CD8-positive, alpha-beta memory T cell (primary cell): Measurements from ENCODE around the gene MAPK10. TPM values are rescaled to one million over a fixed set of nuclear protein-coding genes. Genes with fewer than 3 reads are reported as not detected.

ENCODE experiments used
- CTCF ChIA-PET: fragments of 350-600 bp; sonication (Branson Sonifier 250); formaldehyde crosslinking; loops from one replicate; lab custom pipeline; 2021; ENCODE audit warnings: antibody characterized with exemption; lab: Charles Lee
- POLR2A ChIA-PET: fragments of 350-600 bp; sonication (Branson Sonifier 250); formaldehyde crosslinking; loops from one replicate; lab custom pipeline; 2021; ENCODE audit warnings: antibody characterized with exemption; lab: Charles Lee
- DNase-seq, 5 donors: peaks; one replicate each; pipeline versions ENCODE4 v3.0.0 to v3.0.0-alpha.2; 2020 to 2022; ENCODE audit warnings: mixed read lengths in 1 of 5
- H3K27ac ChIP-seq: one replicate; pipeline ENCODE4 v1.7.0; 2013; ENCODE audit warnings: low read depth, mild to moderate bottlenecking, low read length, moderate library complexity
- H3K27me3 ChIP-seq: 2 replicates; pipeline ENCODE4 v1.7.0; 2013; ENCODE audit warnings: low read length, mild to moderate bottlenecking; ENCODE audit not compliant: insufficient read depth, poor library complexity, severe bottlenecking
- H3K36me3 ChIP-seq: 2 replicates; pipeline ENCODE4 v1.7.0; 2013; ENCODE audit warnings: mild to moderate bottlenecking, low read length, moderate library complexity; ENCODE audit not compliant: insufficient read depth
- H3K4me1 ChIP-seq: 2 replicates; pipeline ENCODE4 v1.7.0; 2013; ENCODE audit warnings: mild to moderate bottlenecking, low read length, moderate library complexity; ENCODE audit not compliant: insufficient read depth
- H3K4me3 ChIP-seq: 2 replicates; pipeline ENCODE4 v1.7.0; 2013; ENCODE audit warnings: mild to moderate bottlenecking, low read length
- H3K9me3 ChIP-seq: 2 replicates; pipeline ENCODE4 v1.7.0; 2013; ENCODE audit warnings: mild to moderate bottlenecking, low read length
- H3K27ac Mint-ChIP-seq, 8 donors: one replicate each; pipeline ENCODE4 v1.8.0; 2020 to 2021; ENCODE audit warnings: mixed read lengths in 8 of 8, mild to moderate bottlenecking in 6 of 8, inconsistent platforms in 3 of 8, moderate library complexity in 3 of 8
- H3K27me3 Mint-ChIP-seq, 2 donors: one replicate each; pipeline ENCODE4 v1.8.0; 2020 to 2021; ENCODE audit warnings: mixed read lengths in 2 of 2, mild to moderate bottlenecking in 1 of 2, moderate library complexity in 1 of 2
- H3K36me3 Mint-ChIP-seq, 3 donors: one replicate each; pipeline ENCODE4 v1.8.0; 2020 to 2021; ENCODE audit warnings: mixed read lengths in 3 of 3, inconsistent platforms in 1 of 3, mild to moderate bottlenecking in 1 of 3
- H3K4me1 Mint-ChIP-seq, 3 donors: one replicate each; pipeline ENCODE4 v1.8.0; 2020 to 2021; ENCODE audit warnings: mixed read lengths in 3 of 3, inconsistent platforms in 1 of 3, mild to moderate bottlenecking in 1 of 3
- H3K4me3 Mint-ChIP-seq, 7 donors: one replicate each; pipeline ENCODE4 v1.8.0; 2020 to 2021; ENCODE audit warnings: mixed read lengths in 7 of 7, mild to moderate bottlenecking in 6 of 7, moderate library complexity in 4 of 7, inconsistent platforms in 2 of 7
- H3K9me3 Mint-ChIP-seq, 5 donors: one replicate each; pipeline ENCODE4 v1.8.0; 2020 to 2022; ENCODE audit warnings: mixed read lengths in 5 of 5, mild to moderate bottlenecking in 3 of 5, moderate library complexity in 2 of 5, inconsistent platforms in 1 of 5
- polyA plus RNA-seq: library from polyadenylated mRNA; unstranded; fragments of 300-500 nt; fragmentation: Illumina TruSeq; gene quantifications from one replicate; pipeline ENCODE4 v1.2.3, GENCODE V29; 2021
- total RNA-seq, 2 experiments: library from RNA; stranded (reverse); gene quantifications; one replicate each; pipeline ENCODE4 v1.2.3, GENCODE V29; 2021

Gene MAPK10
- total and polyA plus RNA-seq, 3 experiments from 2014 or later, result not detected

DNA sequence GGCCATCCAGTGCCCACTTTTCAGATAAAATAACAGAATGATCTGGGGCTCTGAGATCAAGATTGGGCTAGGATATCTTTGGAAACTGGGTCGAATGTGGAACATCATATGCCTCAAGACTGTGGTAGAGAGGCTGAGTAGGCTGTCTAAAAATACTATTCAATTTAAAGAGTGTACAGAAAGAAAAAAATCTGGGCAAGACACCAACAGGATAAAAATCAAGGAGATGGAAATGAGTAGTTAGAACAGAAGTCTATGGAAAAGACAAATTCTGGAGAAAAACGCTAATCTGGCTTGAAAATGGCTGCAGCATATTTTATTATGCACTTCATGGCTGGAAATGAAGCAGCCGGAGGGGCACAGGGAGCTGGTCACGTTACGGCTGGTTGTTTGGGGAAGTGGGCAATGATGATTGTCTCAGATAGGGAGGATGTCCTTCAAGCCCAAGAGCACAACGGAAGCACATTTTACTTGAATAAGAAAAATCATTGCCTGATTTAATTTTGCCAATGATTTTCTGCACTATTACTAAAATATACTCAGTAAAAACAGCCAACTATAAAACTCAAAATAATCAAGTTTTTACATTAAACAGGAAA is 27.1 kb upstream of the MAPK10 start:
- Mint-ChIP-seq H3K4me3 (no peak overlapping the region), H3K9me3 (peaks cover 0 to 7% (median 0%) of the 10 kb centered on the region in 5 donors), H3K27ac (no peak overlapping the region), H3K4me1 (no peaks in the 10 kb centered on the region), H3K27me3 (no peaks in the 10 kb centered on the region), H3K36me3 (no peaks in the 10 kb centered on the region)
- Histone ChIP-seq H3K4me3 (no peak overlapping the region), H3K36me3 (no peaks in the 10 kb centered on the region), H3K4me1 (no peaks in the 10 kb centered on the region), H3K9me3 (no peaks in the 10 kb centered on the region), H3K27ac (no peak overlapping the region), H3K27me3 (no peaks in the 10 kb centered on the region)
- ChIA-PET CTCF (no interaction called here), POLR2A (no interaction called here)
- DNase-seq, result no peak

DNA sequence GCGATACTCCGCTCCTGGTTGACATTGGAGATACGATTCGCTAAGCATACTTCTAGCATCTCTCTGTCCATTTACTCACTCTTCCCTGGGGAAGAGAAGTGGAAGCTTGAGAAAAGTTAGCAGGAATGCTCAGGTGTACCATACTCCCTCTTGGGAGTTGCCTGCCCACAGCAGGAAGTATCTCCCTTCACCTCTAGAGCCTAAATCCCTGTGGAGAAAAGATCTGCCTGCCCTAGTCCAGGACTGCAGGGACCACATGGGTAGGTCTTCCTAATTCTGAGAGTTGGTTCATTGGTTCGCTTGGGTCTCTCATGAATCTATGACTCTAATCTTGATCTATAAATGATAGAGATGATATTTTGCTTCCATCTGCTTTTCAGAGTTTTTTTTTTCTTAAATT is 26.3 kb upstream of the MAPK10 start:
- Histone ChIP-seq H3K4me3 (no peak overlapping the region), H3K36me3 (no peaks in the 10 kb centered on the region), H3K4me1 (no peaks in the 10 kb centered on the region), H3K27ac (no peak overlapping the region), H3K27me3 (no peaks in the 10 kb centered on the region), H3K9me3 (no peaks in the 10 kb centered on the region)
- Mint-ChIP-seq H3K4me3 (no peak overlapping the region), H3K9me3 (peaks cover 0 to 7% (median 3%) of the 10 kb centered on the region in 5 donors), H3K27me3 (no peaks in the 10 kb centered on the region), H3K4me1 (no peaks in the 10 kb centered on the region), H3K27ac (no peak overlapping the region), H3K36me3 (no peaks in the 10 kb centered on the region)
- no peak for DNase-seq
- POLR2A ChIA-PET, result no interaction called here
- CTCF ChIA-PET, result no interaction called here

DNA sequence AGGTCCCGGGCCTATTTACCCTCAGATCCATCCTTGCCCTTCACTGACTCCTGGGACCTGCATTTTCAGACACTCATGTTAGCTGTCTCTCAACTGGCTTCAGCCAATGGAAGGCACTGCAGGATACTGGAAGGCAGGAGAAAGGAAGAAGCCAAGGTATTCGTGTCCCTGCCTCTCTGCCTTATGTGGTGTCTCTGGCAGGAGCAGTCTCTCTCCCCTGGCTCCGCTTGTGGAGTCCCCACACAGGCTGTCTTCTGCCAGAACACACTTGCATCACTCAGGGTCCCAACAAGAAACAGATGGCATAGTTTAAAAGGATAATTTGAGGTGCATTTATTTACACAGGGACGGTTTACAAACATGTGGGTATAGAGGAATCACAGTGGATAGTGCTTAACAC is 21.6 kb upstream of the MAPK10 start:
- ChIA-PET CTCF (no interaction called here), POLR2A (no interaction called here)
- no peaks in the 10 kb centered on the region for H3K27me3 ChIP-seq
- Mint-ChIP-seq H3K27ac (no peak overlapping the region), H3K27me3 (no peaks in the 10 kb centered on the region), H3K36me3 (peaks cover 0 to 1% (median 0%) of the 10 kb centered on the region in 3 donors), H3K9me3 (peaks cover 0 to 9% (median 3%) of the 10 kb centered on the region in 5 donors), H3K4me3 (no peak overlapping the region), H3K4me1 (no peaks in the 10 kb centered on the region)
- H3K4me3 ChIP-seq, result no peak overlapping the region
- H3K27ac ChIP-seq, result no peak overlapping the region
- no peaks in the 10 kb centered on the region for H3K4me1 ChIP-seq
- H3K36me3 ChIP-seq, result no peaks in the 10 kb centered on the region
- no peak for DNase-seq
- H3K9me3 ChIP-seq, result no peaks in the 10 kb centered on the region

DNA sequence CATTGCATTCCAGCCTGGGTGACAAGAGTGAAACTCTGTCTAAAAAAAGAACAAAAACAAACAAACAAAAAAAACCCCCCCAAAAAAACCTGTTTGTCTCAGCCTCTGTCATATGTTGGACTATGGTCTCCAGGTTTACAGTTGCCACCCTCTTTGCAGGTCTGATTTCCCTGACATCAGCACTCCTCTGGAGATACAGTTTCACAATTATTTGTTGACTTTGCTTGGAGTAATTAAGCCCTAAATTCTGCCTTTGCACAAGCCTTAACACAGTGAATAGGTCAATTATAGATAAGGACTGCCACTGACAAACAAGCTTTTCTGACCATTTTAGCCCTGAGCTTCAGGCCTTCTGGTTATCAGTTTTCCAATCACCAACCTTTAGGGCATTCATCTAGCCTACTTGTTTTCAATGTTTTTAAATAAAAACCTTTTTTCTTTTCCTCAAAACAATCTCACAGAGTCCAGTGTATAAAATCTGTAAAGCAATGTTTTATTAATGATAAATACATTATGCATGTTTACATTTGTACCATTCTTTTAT is 20.4 kb upstream of the MAPK10 start:
- no peaks in the 10 kb centered on the region for H3K9me3 ChIP-seq
- Mint-ChIP-seq H3K27ac (no peak overlapping the region), H3K4me3 (no peak overlapping the region), H3K4me1 (no peaks in the 10 kb centered on the region), H3K36me3 (peaks cover 0 to 1% (median 0%) of the 10 kb centered on the region in 3 donors), H3K27me3 (no peaks in the 10 kb centered on the region), H3K9me3 (peaks cover 0 to 9% (median 3%) of the 10 kb centered on the region in 5 donors)
- H3K27me3 ChIP-seq, result no peaks in the 10 kb centered on the region
- H3K4me3 ChIP-seq, result no peak overlapping the region
- CTCF ChIA-PET, result no interaction called here
- no peak for DNase-seq
- POLR2A ChIA-PET, result no interaction called here
- H3K4me1 ChIP-seq, result no peaks in the 10 kb centered on the region
- no peaks in the 10 kb centered on the region for H3K36me3 ChIP-seq
- no peak overlapping the region for H3K27ac ChIP-seq

DNA sequence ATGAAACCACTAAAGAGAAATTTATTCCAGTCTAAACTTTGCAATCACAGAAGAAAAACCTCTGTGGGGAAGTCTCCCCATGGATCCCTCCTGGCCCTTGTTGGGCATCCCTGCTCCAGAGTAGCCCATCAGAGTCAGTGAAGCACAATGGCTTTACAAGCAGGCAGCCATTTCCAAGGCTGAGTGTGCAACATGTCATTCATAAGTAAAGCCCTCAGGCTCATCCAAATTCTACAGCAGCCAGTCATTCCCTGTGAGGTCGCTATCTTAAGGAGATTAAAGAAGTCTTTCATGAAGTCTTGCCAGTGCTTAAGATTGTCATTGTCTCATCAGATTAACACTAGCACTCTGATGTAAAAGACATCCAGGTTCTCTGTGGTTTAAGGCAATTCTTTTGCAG is 17.0 kb upstream of the MAPK10 start:
- H3K9me3 Mint-ChIP-seq, result peaks cover 0 to 19% (median 6%) of the 10 kb centered on the region in 5 donors
- no peak for DNase-seq
- no peaks in the 10 kb centered on the region for H3K27me3 Mint-ChIP-seq
- Histone ChIP-seq H3K9me3 (no peaks in the 10 kb centered on the region), H3K4me1 (no peaks in the 10 kb centered on the region), H3K4me3 (no peak overlapping the region), H3K27me3 (no peaks in the 10 kb centered on the region), H3K36me3 (no peaks in the 10 kb centered on the region), H3K27ac (no peak overlapping the region)
- ChIA-PET CTCF (no interaction called here), POLR2A (no interaction called here)
- peaks cover 0 to 1% (median 0%) of the 10 kb centered on the region in 3 donors for H3K36me3 Mint-ChIP-seq
- H3K4me1 Mint-ChIP-seq, result no peaks in the 10 kb centered on the region
- H3K4me3 Mint-ChIP-seq, result no peak overlapping the region
- no peak overlapping the region for H3K27ac Mint-ChIP-seq

DNA sequence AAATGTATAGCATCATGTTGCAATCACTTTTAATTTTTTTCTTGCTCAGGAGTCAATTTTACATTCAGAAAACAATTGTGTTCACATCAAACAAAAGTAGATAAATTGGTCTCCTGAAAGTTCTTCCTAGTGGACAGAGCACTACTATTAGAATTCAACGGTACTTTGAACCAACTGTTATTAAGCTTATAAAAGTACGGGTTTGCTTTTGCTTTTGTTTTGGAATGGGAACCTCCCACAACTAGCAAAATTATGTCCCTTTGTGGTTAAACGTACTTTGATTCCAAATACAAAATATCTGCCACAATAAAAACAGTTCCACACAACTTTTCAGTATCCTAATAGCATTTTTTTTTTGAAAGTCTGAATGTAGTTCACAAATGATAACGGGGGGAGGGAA is 8.6 kb upstream of the MAPK10 start:
- POLR2A ChIA-PET, result no interaction called here
- CTCF ChIA-PET, result no interaction called here
- H3K4me3 ChIP-seq, result no peak overlapping the region
- H3K4me1 ChIP-seq, result no peaks in the 10 kb centered on the region
- Mint-ChIP-seq H3K27me3 (no peaks in the 10 kb centered on the region), H3K27ac (no peak overlapping the region), H3K4me3 (no peak overlapping the region), H3K9me3 (peaks cover 0 to 11% (median 4%) of the 10 kb centered on the region in 5 donors), H3K36me3 (no peaks in the 10 kb centered on the region), H3K4me1 (no peaks in the 10 kb centered on the region)
- no peaks in the 10 kb centered on the region for H3K36me3 ChIP-seq
- no peaks in the 10 kb centered on the region for H3K27me3 ChIP-seq
- no peaks in the 10 kb centered on the region for H3K9me3 ChIP-seq
- DNase-seq, result no peak
- H3K27ac ChIP-seq, result no peak overlapping the region

DNA sequence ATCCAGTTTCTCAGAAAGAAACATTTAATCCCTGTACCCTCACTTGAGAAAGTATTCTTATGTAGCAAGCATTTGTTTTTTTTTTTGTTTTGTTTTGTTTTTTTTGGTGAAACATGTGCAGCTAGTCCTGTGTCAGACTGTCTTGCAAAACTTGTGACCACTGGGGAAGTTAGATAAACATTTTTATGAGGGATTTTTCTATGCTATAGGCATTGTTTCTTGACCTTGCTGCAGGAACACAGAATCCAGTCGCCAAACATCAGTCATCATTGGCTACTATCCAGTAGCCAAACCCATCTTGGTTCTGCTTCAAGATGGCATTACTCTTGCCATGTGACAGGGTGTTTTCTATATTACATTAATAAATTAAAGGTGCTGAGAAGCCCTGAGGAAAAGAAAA is 7.7 kb upstream of the MAPK10 start:
- Mint-ChIP-seq H3K9me3 (peaks cover 0 to 10% (median 2%) of the 10 kb centered on the region in 5 donors), H3K36me3 (no peaks in the 10 kb centered on the region), H3K4me3 (no peak overlapping the region), H3K27ac (no peak overlapping the region), H3K27me3 (no peaks in the 10 kb centered on the region), H3K4me1 (no peaks in the 10 kb centered on the region)
- Histone ChIP-seq H3K36me3 (no peaks in the 10 kb centered on the region), H3K27ac (no peak overlapping the region), H3K9me3 (no peaks in the 10 kb centered on the region), H3K27me3 (no peaks in the 10 kb centered on the region), H3K4me3 (no peak overlapping the region), H3K4me1 (no peaks in the 10 kb centered on the region)
- CTCF ChIA-PET, result no interaction called here
- POLR2A ChIA-PET, result no interaction called here
- DNase-seq, result no peak

DNA sequence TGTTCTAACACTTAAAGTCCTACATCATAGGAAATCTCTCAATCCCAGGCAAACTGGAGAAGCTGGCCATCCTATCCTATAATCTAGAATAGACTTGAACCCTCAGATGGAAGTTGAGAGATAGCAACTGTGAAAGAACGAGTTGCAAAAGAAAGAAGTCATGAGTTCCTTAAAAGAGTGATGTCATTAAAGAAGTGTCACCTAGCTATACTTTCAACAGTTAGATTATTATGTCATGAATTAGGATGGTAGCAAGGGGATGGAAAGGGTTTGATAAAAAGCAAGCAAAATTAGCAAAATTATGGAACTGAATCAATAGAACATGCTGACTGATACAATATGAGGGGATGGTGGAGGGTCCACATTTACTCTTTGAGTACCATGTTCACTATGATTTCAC is 7.1 kb upstream of the MAPK10 start:
- no peak overlapping the region for H3K4me3 ChIP-seq
- no peaks in the 10 kb centered on the region for H3K36me3 Mint-ChIP-seq
- no peaks in the 10 kb centered on the region for H3K4me1 ChIP-seq
- ChIA-PET CTCF (no interaction called here), POLR2A (no interaction called here)
- no peaks in the 10 kb centered on the region for H3K36me3 ChIP-seq
- H3K27ac ChIP-seq, result no peak overlapping the region
- H3K9me3 ChIP-seq, result no peaks in the 10 kb centered on the region
- no peaks in the 10 kb centered on the region for H3K27me3 ChIP-seq
- no peak for DNase-seq
- H3K4me3 Mint-ChIP-seq, result no peak overlapping the region
- H3K4me1 Mint-ChIP-seq, result no peaks in the 10 kb centered on the region
- no peak overlapping the region for H3K27ac Mint-ChIP-seq
- peaks cover 0 to 7% (median 2%) of the 10 kb centered on the region in 5 donors for H3K9me3 Mint-ChIP-seq
- H3K27me3 Mint-ChIP-seq, result no peaks in the 10 kb centered on the region
